ENCODE measurements around the gene CDC42EP5.
A peak's percentile ranks its signal among the peaks of the same experiment; 100 is the strongest.

GRCh38 chr19:54415208-54415900, 57.7 kb downstream of the CDC42EP5 start, which contains the start of gene TTYH1:
- TF ChIP-seq CTCF (IDR thresholded peaks at IDR 0.05): peak; percentile 66
- no peak for TF ChIP-seq EZH2 (IDR thresholded peaks at IDR 0.05; ENCODE audit: borderline replicate concordance, insufficient read depth, low read depth, low read length, poor library complexity, severe bottlenecking)

Data from B cell (primary cell).